ENCODE data around the gene CCDC87.
"Not testable (repeated sequence)": the region's sequence is repeated elsewhere in the genome, so short reads cannot be mapped to it uniquely, and the experiment has no call there.

CCDC87 gene

GRCh38 chr11:66550887-66551286 is 42.0 kb downstream of the CCDC87 start:
- no peak for DNase-seq (ENCODE audit: low read depth)

- no peak for DNase-seq (ENCODE audit: low read depth)
These were observed 43.2 kb downstream of the CCDC87 start for GRCh38 chr11:66549696-66550095.

GRCh38 chr11:66548774-66549630 is 43.9 kb downstream of the CCDC87 start:
- no peak for DNase-seq (ENCODE audit: low read depth)

- no peak for DNase-seq (ENCODE audit: low read depth)
These were observed 44.8 kb downstream of the CCDC87 start for GRCh38 chr11:66548041-66548440.

GRCh38 chr11:66547662-66548009 is 45.2 kb downstream of the CCDC87 start:
- no peak for DNase-seq (ENCODE audit: low read depth)

GRCh38 chr11:66546966-66547661 is 45.7 kb downstream of the CCDC87 start:
- no peak for DNase-seq (ENCODE audit: low read depth)

GRCh38 chr11:66546368-66546965 is 46.4 kb downstream of the CCDC87 start, which contains the start of gene ACTN3:
Gene ACTN3 (plus strand): TSS chr11:66546903. CDS start chr11:66546938, 35 bp downstream.
- DNase-seq (ENCODE audit: low read depth): no peak

- peak; percentile 94 for DNase-seq (ENCODE audit: low read depth)
These were observed 47.0 kb downstream of the CCDC87 start, which contains the start of gene ZDHHC24 for GRCh38 chr11:66545701-66546367. Gene ZDHHC24 (minus strand): TSS chr11:66546048. CDS start chr11:66546003, 45 bp downstream.

GRCh38 chr11:66544952-66545351 is 47.9 kb downstream of the CCDC87 start:
- not testable (repeated sequence) for DNase-seq (ENCODE audit: low read depth)

- DNase-seq (ENCODE audit: low read depth): peak; percentile 17
These were observed 49.4 kb downstream of the CCDC87 start for GRCh38 chr11:66543263-66544107.

- no peak for DNase-seq (ENCODE audit: low read depth)
These were observed 50.5 kb downstream of the CCDC87 start for GRCh38 chr11:66542362-66542761.

GRCh38 chr11:66541892-66542291 is 51.0 kb downstream of the CCDC87 start:
- DNase-seq (ENCODE audit: low read depth): no peak

- not testable (repeated sequence) for DNase-seq (ENCODE audit: low read depth)
These were observed 52.3 kb downstream of the CCDC87 start for GRCh38 chr11:66540598-66540997.
